GM12873 (cell line): ENCODE measurements around the gene EGFR.

Experiments used
- CTCF ChIP-seq: IDR thresholded peaks from 2 replicates; pipeline ENCODE4 v1.5.1; 2012; ENCODE audit warnings: low read depth, mild to moderate bottlenecking, moderate library complexity, low read length, control low read depth; ENCODE audit not compliant: insufficient read depth; ENCODE audit errors: missing control alignments

Gene EGFR

GRCh38 chr7:55140941-55141278 lies 122.1 kb downstream of the EGFR start:
- TF ChIP-seq CTCF = no peak

- no peak for TF ChIP-seq CTCF
Measured at GRCh38 chr7:55142919-55143600, 124.2 kb downstream of the EGFR start.

- TF ChIP-seq CTCF = peak; percentile 44
Measured at GRCh38 chr7:55144333-55145317, 125.8 kb downstream of the EGFR start.

- TF ChIP-seq CTCF = no peak
Measured at GRCh38 chr7:55145606-55146005, 126.8 kb downstream of the EGFR start.

- TF ChIP-seq CTCF = no peak
Measured at GRCh38 chr7:55147101-55147500, 128.3 kb downstream of the EGFR start.

- TF ChIP-seq CTCF = no peak
Measured at GRCh38 chr7:55147736-55148135, 128.9 kb downstream of the EGFR start.

GRCh38 chr7:55148571-55148970 lies 129.8 kb downstream of the EGFR start:
- TF ChIP-seq CTCF = no peak
